Measurements from ENCODE around the gene STK11. TPM values are rescaled to one million over a fixed set of nuclear protein-coding genes. Genes with fewer than 3 reads are reported as not detected.
A peak's percentile ranks its signal among the peaks of the same experiment; 100 is the strongest.

STK11 gene
- total RNA-seq, 4 donors from 2014 or later, result 38.0 to 48.4 (median 44.2) TPM

DNA sequence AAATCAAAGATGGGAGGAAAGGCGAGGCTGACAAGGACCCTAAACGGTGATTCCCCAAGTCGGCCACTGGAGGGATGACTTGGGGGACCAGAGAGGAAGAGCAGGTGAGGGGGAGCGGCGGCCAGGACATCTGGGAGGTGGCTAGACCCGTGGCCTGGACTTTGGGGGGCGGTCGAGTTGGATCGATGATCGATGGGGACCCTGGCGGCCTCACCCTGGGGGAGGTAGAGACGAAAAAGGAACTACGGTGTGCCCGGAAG is 55.9 kb downstream of the STK11 start:
- no peak for DNase-seq (ENCODE audit: low spot score)
- no peak for ATAC-seq (ENCODE audit: low FRiP score)
- TF ChIP-seq, protein P1, sequence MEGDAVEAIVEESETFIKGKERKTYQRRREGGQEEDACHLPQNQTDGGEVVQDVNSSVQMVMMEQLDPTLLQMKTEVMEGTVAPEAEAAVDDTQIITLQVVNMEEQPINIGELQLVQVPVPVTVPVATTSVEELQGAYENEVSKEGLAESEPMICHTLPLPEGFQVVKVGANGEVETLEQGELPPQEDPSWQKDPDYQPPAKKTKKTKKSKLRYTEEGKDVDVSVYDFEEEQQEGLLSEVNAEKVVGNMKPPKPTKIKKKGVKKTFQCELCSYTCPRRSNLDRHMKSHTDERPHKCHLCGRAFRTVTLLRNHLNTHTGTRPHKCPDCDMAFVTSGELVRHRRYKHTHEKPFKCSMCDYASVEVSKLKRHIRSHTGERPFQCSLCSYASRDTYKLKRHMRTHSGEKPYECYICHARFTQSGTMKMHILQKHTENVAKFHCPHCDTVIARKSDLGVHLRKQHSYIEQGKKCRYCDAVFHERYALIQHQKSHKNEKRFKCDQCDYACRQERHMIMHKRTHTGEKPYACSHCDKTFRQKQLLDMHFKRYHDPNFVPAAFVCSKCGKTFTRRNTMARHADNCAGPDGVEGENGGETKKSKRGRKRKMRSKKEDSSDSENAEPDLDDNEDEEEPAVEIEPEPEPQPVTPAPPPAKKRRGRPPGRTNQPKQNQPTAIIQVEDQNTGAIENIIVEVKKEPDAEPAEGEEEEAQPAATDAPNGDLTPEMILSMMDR (IDR thresholded peaks at IDR 0.05), result peak in 1 of 3 donors; percentile 20

GRCh38 chr19:1261798-1262622 is 56.4 kb downstream of the STK11 start:
- TF ChIP-seq, protein P1 (IDR thresholded peaks at IDR 0.05), result no peak
- ATAC-seq (ENCODE audit: low FRiP score), result peak; percentile 27
- no peak for DNase-seq (ENCODE audit: low spot score)

DNA sequence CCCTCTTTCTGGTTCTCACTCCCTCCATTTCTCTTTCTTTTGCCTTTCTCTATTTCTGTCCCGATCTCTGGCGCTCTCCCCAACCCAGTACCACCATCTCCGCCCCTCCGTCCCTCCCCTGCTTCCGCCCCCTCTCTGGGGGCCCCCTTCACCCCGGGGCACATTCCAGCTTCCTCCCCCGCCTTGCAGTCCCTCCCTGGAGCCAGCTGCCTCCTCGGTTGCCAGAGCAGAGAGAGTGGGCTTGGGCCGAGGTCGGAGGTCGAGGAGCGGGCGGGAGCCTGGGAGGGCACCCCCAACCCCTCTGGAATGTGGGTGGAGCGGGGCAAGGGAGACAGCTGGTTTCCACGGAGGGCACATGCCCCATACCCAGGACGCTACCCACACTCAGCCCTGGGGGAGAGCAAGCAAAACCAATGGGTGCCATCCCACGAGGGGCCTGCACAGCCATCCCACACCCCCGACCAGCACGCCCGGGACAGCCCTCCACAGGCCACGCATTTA is 57.1 kb downstream of the STK11 start:
- TF ChIP-seq, protein P1 (IDR thresholded peaks at IDR 0.05), result no peak
- DNase-seq (ENCODE audit: low spot score), result no peak

GRCh38 chr19:1263188-1263587 is 57.6 kb downstream of the STK11 start:
- no peak for DNase-seq (ENCODE audit: low spot score)
- TF ChIP-seq, protein P1 (IDR thresholded peaks at IDR 0.05), result no peak
- ATAC-seq (ENCODE audit: low FRiP score), result no peak

More for the DNA sequence above, 57.1 kb downstream of the STK11 start:
- no peak for ATAC-seq (ENCODE audit: low FRiP score)

DNA sequence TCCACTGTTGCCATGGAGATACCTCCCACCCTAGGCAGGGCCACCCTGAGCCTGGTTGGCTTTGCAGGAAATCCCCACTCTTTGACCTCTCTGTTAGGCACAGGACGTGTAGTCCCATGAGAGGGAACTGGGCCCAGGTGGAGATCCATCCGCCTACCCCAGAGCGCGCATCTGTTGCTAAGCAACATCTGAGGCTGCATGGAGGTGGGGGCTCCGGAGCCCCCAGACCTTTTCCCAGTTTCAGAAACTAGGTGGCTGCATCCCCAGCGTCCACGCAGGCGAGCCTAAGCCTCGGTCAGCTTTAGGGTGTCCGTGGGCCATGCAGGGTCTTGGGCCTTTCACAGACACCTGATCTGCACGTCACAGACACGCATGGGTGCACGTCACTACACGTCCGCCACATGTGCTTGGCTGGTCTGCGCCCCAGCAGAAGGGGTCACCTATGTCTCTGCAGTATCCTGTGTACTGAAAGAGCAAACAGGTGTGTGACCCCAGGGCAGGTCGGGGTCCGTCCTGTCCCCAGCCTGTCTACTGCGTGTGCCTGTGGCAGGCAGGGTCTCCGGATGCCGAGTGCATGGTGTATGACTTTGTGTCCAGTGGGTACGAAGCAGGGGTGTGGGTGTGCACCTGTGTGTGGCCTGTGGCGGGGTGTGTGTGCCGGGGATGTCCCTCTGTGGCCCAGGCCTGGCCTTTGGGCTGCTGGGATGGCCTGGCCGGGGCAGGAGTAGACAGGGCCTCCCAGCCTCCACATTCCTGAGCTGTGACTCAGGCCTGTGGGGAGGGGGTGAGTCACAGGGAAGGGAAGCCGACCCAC is 59.4 kb downstream of the STK11 start:
- TF ChIP-seq, protein P1 (IDR thresholded peaks at IDR 0.05), result no peak
- DNase-seq (ENCODE audit: low spot score) (no peak), ATAC-seq (ENCODE audit: low FRiP score) (peak; percentile 5)

- DNase-seq (ENCODE audit: low spot score) (no peak), ATAC-seq (ENCODE audit: low FRiP score) (peak; percentile 9)
Measured at GRCh38 chr19:1265615-1266128, 60.1 kb downstream of the STK11 start.

More at GRCh38 chr19:1265615-1266128, 60.1 kb downstream of the STK11 start:
- TF ChIP-seq, protein P1 (IDR thresholded peaks at IDR 0.05), result no peak
